DND-41 (cell line): ENCODE results near the gene CDKN2B.

Experiments used
- ATAC-seq: fragments of 200-7000 bp; cut with Tn5 transposase; 3 replicates; pipeline ENCODE4 v1.9.1; 2021; ENCODE audit warnings: low read depth; ENCODE audit not compliant: insufficient read depth
- DNase-seq: peaks from one replicate; pipeline ENCODE4 v3.0.0-alpha.2; 2020
- H2AFZ ChIP-seq: 2 replicates; pipeline ENCODE4 v1.6.0; 2012; ENCODE audit warnings: low read depth, low read length
- H3K27ac ChIP-seq: 2 replicates; pipeline ENCODE4 v1.5.1; 2012; ENCODE audit warnings: low read length, inconsistent platforms
- H3K27me3 ChIP-seq: fragments of 200-600 bp; sonication (generic); 2 replicates; pipeline ENCODE4 v1.6.0; 2012; ENCODE audit warnings: low read length, mild to moderate bottlenecking, inconsistent platforms; ENCODE audit not compliant: insufficient read depth, poor library complexity
- H3K36me3 ChIP-seq: 2 replicates; pipeline ENCODE4 v1.5.1; 2012; ENCODE audit warnings: low read length, inconsistent platforms; ENCODE audit not compliant: insufficient read depth
- H3K4me1 ChIP-seq: 2 replicates; pipeline ENCODE4 v1.5.1; 2012; ENCODE audit warnings: mild to moderate bottlenecking, low read length; ENCODE audit not compliant: insufficient read depth
- H3K4me2 ChIP-seq: 2 replicates; pipeline ENCODE4 v1.6.0; 2012; ENCODE audit warnings: mild to moderate bottlenecking, moderate library complexity, low read length, inconsistent platforms; ENCODE audit not compliant: insufficient read depth
- H3K4me3 ChIP-seq, 2 experiments: fragments of 200-600 bp in 1 of 2; shearing (Covaris generic) in 1 of 2; 2 replicates each; pipeline ENCODE4 v1.5.1; 2012 to 2016; ENCODE audit warnings: inconsistent platforms in 2 of 2, low read length in 2 of 2, mild to moderate bottlenecking in 2 of 2, low read depth in 1 of 2, moderate library complexity in 1 of 2
- H3K79me2 ChIP-seq: 2 replicates; pipeline ENCODE4 v1.6.0; 2012; ENCODE audit warnings: low read length, inconsistent platforms; ENCODE audit not compliant: insufficient read depth
- H3K9ac ChIP-seq: 2 replicates; pipeline ENCODE4 v1.6.0; 2012; ENCODE audit warnings: low read depth, mild to moderate bottlenecking, inconsistent platforms, low read length, moderate library complexity
- H3K9me3 ChIP-seq: 2 replicates; pipeline ENCODE4 v1.5.1; 2012; ENCODE audit warnings: low read length, moderate library complexity, mild to moderate bottlenecking, inconsistent platforms; ENCODE audit not compliant: insufficient read depth, severe bottlenecking
- H4K20me1 ChIP-seq: 2 replicates; pipeline ENCODE4 v1.6.0; 2012; ENCODE audit warnings: low read length; ENCODE audit not compliant: insufficient read depth
- EZH2 ChIP-seq: IDR thresholded peaks from 3 replicates; pipeline ENCODE4 v1.6.1; 2012; ENCODE audit warnings: borderline replicate concordance, low read depth, mild to moderate bottlenecking, moderate library complexity, low read length, inconsistent platforms; ENCODE audit not compliant: severe bottlenecking
- TF ChIP-seq, protein P1 (sequence below): IDR thresholded peaks from 2 replicates; pipeline ENCODE4 v1.5.1; 2012; ENCODE audit warnings: borderline replicate concordance, low read length, moderate library complexity, mild to moderate bottlenecking; ENCODE audit not compliant: poor library complexity, severe bottlenecking; ENCODE audit errors: extremely low read depth

The CDKN2B gene

DNA sequence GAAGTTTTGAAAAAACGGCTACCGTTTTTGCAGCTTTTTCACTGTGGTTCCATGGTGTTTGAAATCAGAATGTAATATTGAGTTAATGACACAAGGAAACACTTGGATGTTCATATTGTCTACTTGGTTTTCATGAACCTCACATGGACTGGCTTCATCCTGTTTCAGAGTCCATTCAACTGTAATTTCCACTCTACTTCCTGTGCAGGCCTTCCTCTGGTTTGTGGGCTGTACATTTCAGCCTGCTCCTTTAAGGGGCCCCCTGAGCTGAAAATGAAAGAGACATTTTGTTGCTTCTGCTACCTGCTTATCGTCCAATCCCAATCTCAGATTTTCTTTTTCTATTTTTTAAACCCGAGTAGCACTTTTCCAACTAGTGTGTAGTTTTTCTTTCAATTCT, 41.8 kb upstream of the CDKN2B start:
- H3K27me3 ChIP-seq: no peaks in the 10 kb centered on the region
- H3K9me3 ChIP-seq: no peaks in the 10 kb centered on the region
- H4K20me1 ChIP-seq: no peaks in the 10 kb centered on the region
- H3K27ac ChIP-seq: peak overlapping the region; percentile 91
- peak overlapping the region in 1 of 2 experiments; percentile 19; a peak in 1 of 4 replicates for H3K4me3 ChIP-seq
- ATAC-seq: peak; percentile 94
- no peaks in the 10 kb centered on the region for H3K79me2 ChIP-seq
- DNase-seq: peak; percentile 74
- H2AFZ ChIP-seq: peak overlapping the region; percentile 31
- H3K36me3 ChIP-seq: peaks cover 72% of the 10 kb centered on the region
- H3K4me1 ChIP-seq: peaks cover 26% of the 10 kb centered on the region
- H3K4me2 ChIP-seq: peak overlapping the region; percentile 44
- H3K9ac ChIP-seq: peak overlapping the region; percentile 39
- TF ChIP-seq, protein P1, sequence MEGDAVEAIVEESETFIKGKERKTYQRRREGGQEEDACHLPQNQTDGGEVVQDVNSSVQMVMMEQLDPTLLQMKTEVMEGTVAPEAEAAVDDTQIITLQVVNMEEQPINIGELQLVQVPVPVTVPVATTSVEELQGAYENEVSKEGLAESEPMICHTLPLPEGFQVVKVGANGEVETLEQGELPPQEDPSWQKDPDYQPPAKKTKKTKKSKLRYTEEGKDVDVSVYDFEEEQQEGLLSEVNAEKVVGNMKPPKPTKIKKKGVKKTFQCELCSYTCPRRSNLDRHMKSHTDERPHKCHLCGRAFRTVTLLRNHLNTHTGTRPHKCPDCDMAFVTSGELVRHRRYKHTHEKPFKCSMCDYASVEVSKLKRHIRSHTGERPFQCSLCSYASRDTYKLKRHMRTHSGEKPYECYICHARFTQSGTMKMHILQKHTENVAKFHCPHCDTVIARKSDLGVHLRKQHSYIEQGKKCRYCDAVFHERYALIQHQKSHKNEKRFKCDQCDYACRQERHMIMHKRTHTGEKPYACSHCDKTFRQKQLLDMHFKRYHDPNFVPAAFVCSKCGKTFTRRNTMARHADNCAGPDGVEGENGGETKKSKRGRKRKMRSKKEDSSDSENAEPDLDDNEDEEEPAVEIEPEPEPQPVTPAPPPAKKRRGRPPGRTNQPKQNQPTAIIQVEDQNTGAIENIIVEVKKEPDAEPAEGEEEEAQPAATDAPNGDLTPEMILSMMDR: no peak
- TF ChIP-seq EZH2: no peak

DNA sequence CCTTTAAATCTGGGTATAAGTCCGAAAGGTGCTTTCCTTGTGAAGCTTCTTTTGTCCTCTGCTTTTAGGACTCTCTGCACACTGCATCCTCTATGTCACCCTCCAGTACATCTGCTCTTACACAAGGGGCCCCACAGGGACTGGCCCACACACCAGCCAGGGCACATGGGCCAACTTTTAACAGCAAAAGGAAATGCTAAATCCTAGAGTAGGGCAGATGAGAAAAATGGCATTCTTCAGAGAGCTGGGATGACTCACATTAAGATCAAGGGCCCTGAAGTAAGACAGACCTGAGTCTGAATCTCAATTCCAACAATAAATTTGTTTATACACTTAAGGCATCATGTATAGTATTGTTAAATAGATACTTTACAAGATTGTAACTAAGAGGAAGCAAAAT, 40.3 kb upstream of the CDKN2B start:
- no peak overlapping the region for H3K4me3 ChIP-seq
- peaks cover 65% of the 10 kb centered on the region for H3K36me3 ChIP-seq
- no peak overlapping the region for H2AFZ ChIP-seq
- peaks cover 32% of the 10 kb centered on the region for H3K4me1 ChIP-seq
- H3K9me3 ChIP-seq: no peaks in the 10 kb centered on the region
- TF ChIP-seq, protein P1: no peak
- no peak for TF ChIP-seq EZH2
- peak; percentile 47 for DNase-seq
- no peak overlapping the region for H3K9ac ChIP-seq
- H3K79me2 ChIP-seq: no peaks in the 10 kb centered on the region
- H4K20me1 ChIP-seq: no peaks in the 10 kb centered on the region
- ATAC-seq: peak; percentile 49
- H3K27ac ChIP-seq: peak overlapping the region; percentile 51
- no peak overlapping the region for H3K4me2 ChIP-seq
- no peaks in the 10 kb centered on the region for H3K27me3 ChIP-seq

DNA sequence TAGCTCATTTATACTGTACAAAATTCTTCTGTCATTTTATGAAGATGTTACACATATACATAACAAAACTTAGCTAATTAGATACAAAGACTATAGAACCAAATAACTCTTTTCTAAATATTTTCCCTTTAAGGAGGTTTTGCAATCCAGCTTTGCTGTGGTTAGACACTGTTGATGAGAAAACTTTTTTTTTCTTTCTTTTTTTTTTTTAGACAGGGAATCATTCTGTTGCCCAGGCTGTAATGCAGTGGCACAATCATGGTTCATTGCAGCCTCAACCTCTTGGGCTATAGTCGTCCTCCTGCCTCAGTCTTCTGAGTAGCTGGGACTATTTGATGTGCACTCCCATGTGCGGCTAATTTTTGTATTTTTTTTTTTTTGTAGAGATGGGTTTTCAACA, 38.5 kb upstream of the CDKN2B start:
- no peak overlapping the region for H3K27ac ChIP-seq
- peaks cover 49% of the 10 kb centered on the region for H3K36me3 ChIP-seq
- no peak overlapping the region for H3K4me2 ChIP-seq
- H3K9me3 ChIP-seq: no peaks in the 10 kb centered on the region
- DNase-seq (no peak), ATAC-seq (no peak)
- H3K4me3 ChIP-seq: no peak overlapping the region
- H4K20me1 ChIP-seq: no peaks in the 10 kb centered on the region
- no peaks in the 10 kb centered on the region for H3K79me2 ChIP-seq
- H3K27me3 ChIP-seq: no peaks in the 10 kb centered on the region
- H3K9ac ChIP-seq: no peak overlapping the region
- H2AFZ ChIP-seq: no peak overlapping the region
- no peak for TF ChIP-seq EZH2
- TF ChIP-seq, protein P1: no peak
- peaks cover 32% of the 10 kb centered on the region for H3K4me1 ChIP-seq
